PC-9 (cell line): ENCODE measurements around the gene TOMM34. TPM values are rescaled to one million over a fixed set of nuclear protein-coding genes. Genes with fewer than 3 reads are reported as not detected.

Source experiments
- BruUV-seq: library from RNA; stranded (reverse); fragments of 400-500 nt; replicated peaks from 2 replicates; lab custom pipeline; 2021; lab: Mats Ljungman, UMichigan
- CTCF ChIA-PET: fragments of 300-600 bp; sonication (Branson Sonifier 250); formaldehyde crosslinking; loops from one replicate; lab custom pipeline; 2022; ENCODE audit warnings: antibody characterized with exemption; lab: Charles Lee
- POLR2A ChIA-PET: fragments of 300-600 bp; sonication (Branson Sonifier 250); formaldehyde crosslinking; loops from one replicate; lab custom pipeline; 2022; ENCODE audit warnings: antibody characterized with exemption; ENCODE audit not compliant: unreplicated experiment; lab: Charles Lee
- DNase-seq, 2 experiments: peaks; one replicate each; pipeline versions ENCODE4 v3.0.0 to v3.0.0-alpha.2; 2015 to 2022; ENCODE audit warnings: mixed read lengths in 1 of 2
- H2AFZ ChIP-seq: fragments of 200-600 bp; sonication (generic); 2 replicates; pipeline ENCODE4 v1.8.1; 2017; ENCODE audit warnings: antibody characterized with exemption
- H3F3A ChIP-seq: fragments of 200-600 bp; sonication (generic); 2 replicates; pipeline ENCODE4 v1.8.1; 2017; ENCODE audit warnings: antibody characterized with exemption, mild to moderate bottlenecking, low read depth; ENCODE audit not compliant: insufficient read depth
- H3K27ac ChIP-seq: fragments of 200-600 bp; sonication (generic); 2 replicates; pipeline ENCODE4 v1.6.1; 2016; ENCODE audit warnings: mixed run types
- H3K27me3 ChIP-seq: fragments of 200-600 bp; sonication (generic); 2 replicates; pipeline ENCODE4 v1.6.1; 2016; ENCODE audit warnings: low read depth, mixed run types; ENCODE audit not compliant: insufficient read depth
- H3K36me3 ChIP-seq: fragments of 200-600 bp; sonication (generic); 2 replicates; pipeline ENCODE4 v1.6.1; 2016; ENCODE audit warnings: low read depth, mixed run types
- H3K4me1 ChIP-seq: fragments of 200-600 bp; sonication (generic); replicated peaks from 2 replicates; pipeline ENCODE4 v1.6.1; 2016; ENCODE audit warnings: mixed run types; ENCODE audit not compliant: insufficient read depth
- H3K4me2 ChIP-seq: fragments of 200-600 bp; sonication (generic); 2 replicates; pipeline ENCODE4 v1.6.1; 2017; ENCODE audit warnings: mixed run types
- H3K4me3 ChIP-seq: fragments of 200-600 bp; sonication (generic); 2 replicates; pipeline ENCODE4 v1.6.1; 2016; ENCODE audit warnings: mixed run types
- H3K79me2 ChIP-seq: fragments of 200-600 bp; sonication (generic); 2 replicates; pipeline ENCODE4 v1.6.1; 2017; ENCODE audit warnings: low read depth, mixed run types
- H3K9me2 ChIP-seq: fragments of 200-600 bp; sonication (generic); 2 replicates; pipeline ENCODE4 v1.8.1; 2017; ENCODE audit warnings: mild to moderate bottlenecking; ENCODE audit not compliant: insufficient read depth
- H3K9me3 ChIP-seq: fragments of 200-600 bp; sonication (generic); 2 replicates; pipeline ENCODE4 v1.8.1; 2016; ENCODE audit warnings: low read depth; ENCODE audit not compliant: insufficient read depth
- H4K20me1 ChIP-seq: fragments of 200-600 bp; sonication (generic); 2 replicates; pipeline ENCODE4 v1.8.1; 2017; ENCODE audit not compliant: insufficient read depth
- EZH2 ChIP-seq: fragments of 200-600 bp; sonication (generic); IDR thresholded peaks from 2 replicates; pipeline ENCODE4 v1.8.0; 2017; ENCODE audit warnings: antibody characterized with exemption, low read depth
- intact Hi-C: fragments of 100-400 bp; cut with micrococcal nuclease; formaldehyde crosslinking; loops from one replicate; pipeline ENCODE4 v1.10.0; 2022; ENCODE audit not compliant: unreplicated experiment
- total RNA-seq: library from RNA; stranded (reverse); gene quantifications from 2 replicates; pipeline ENCODE4 v1.2.3, GENCODE V29; 2021
- TF ChIP-seq, protein P1 (sequence below): fragments of 200-600 bp; sonication (generic); conservative IDR thresholded peaks from 2 replicates; pipeline ENCODE4 v1.6.1; 2017; ENCODE audit warnings: mixed run types, antibody characterized with exemption, mild to moderate bottlenecking, moderate library complexity

The TOMM34 gene
- total RNA-seq, 1 experiment from 2014 or later: 71.1 TPM

DNA sequence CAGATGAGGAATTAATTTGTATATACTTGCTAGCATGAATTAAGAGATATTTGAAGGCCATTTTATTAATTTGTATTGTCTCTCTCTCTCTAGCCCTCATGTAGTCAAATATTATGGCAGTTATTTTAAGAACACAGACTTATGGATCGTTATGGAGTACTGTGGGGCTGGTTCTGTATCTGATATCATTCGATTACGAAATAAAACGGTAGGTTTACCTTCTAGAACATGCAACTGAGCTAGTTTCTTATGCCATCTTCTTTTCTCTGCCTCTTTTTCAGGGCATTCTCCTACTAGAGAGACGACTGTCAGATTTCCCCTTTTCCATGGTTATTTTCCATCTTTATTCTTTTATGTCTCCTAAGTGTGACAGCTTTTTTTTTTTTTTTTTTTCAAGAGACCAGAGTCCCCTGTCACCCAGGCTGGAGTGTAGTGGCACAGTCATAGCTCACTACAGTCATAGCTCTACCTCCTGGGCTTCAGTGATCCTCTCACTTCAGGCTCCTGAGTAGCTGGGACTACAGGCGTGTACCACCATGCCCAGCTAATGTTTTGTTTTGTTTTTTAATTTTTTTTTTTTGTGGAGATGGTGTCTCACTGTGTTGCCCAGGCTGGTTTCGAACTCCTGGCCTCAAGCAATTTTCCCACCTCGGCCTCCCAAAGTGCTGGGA lies 21.7 kb upstream of the TOMM34 start:
- ChIA-PET POLR2A (no interaction called here), CTCF (interaction anchor here (0.6 kb wide), 1 partner anchor 48 kb away, joined by 6 read pairs; no protein-coding TSS in a partner anchor)
- Histone ChIP-seq H3K27me3 (no peaks in the 10 kb centered on the region), H3K9me3 (no peaks in the 10 kb centered on the region), H3K79me2 (0 out of 2 replicates have a peak, but pooled peaks cover 4% of the 10 kb centered on the region), H3K4me3 (no peak overlapping the region), H3K4me1 (no peaks in the 10 kb centered on the region), H3F3A (no peaks in the 10 kb centered on the region), H2AFZ (no peak overlapping the region), H3K9me2 (no peaks in the 10 kb centered on the region), H3K36me3 (0 out of 2 replicates have a peak, but pooled peaks cover 22% of the 10 kb centered on the region), H4K20me1 (no peaks in the 10 kb centered on the region; the same call in 1 of the 2 replicates), H3K4me2 (no peak overlapping the region), H3K27ac (no peak overlapping the region)
- BruUV-seq: no TSS peak
- no peak for TF ChIP-seq EZH2
- intact Hi-C loops: no loop called here
- DNase-seq: no peak

DNA sequence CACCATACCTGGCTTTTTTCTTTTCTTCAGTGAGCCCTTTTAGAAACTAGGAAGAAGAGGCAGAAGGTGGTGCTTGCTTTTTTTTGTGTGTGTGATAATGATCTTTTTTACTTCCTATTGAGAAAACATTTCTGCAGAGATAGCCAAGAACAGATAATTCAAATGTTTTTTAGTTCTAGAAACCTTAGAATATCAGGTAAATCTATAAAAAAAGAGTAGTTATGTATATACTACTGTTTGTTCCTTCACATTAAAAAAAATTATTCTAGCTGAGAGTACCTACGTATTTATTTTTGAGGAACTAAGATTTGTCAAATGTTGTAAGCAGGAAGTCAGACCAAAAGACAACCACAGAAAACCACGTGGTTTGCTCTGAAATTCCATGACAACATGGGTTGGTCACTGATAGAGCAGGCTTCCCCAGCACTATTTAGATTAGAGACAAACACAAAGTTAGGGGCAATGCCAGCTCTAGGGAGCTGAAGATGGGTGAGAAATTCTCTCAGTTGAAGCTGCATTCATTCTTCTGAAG lies 19.0 kb upstream of the TOMM34 start:
- H3K9me2 ChIP-seq: no peaks in the 10 kb centered on the region
- H3K36me3 ChIP-seq: peaks cover 46% of the 10 kb centered on the region; the same call in 1 of the 2 replicates
- DNase-seq: peak; percentile 25 to 49
- ChIA-PET POLR2A (interaction anchor here (0.6 kb wide), 1 partner anchor 490 kb away, joined by 3 read pairs; the partner anchor contains the start of gene WFDC2), CTCF (no interaction called here)
- no peak overlapping the region for H3K4me3 ChIP-seq
- H3F3A ChIP-seq: no peaks in the 10 kb centered on the region
- H3K27me3 ChIP-seq: no peaks in the 10 kb centered on the region
- no peak overlapping the region; the same call in 1 of the 2 replicates for H3K27ac ChIP-seq
- H3K9me3 ChIP-seq: no peaks in the 10 kb centered on the region
- no TSS peak for BruUV-seq
- intact Hi-C loops: no loop called here
- no peaks in the 10 kb centered on the region for H3K4me1 ChIP-seq
- no peak overlapping the region for H3K4me2 ChIP-seq
- TF ChIP-seq, protein P1, sequence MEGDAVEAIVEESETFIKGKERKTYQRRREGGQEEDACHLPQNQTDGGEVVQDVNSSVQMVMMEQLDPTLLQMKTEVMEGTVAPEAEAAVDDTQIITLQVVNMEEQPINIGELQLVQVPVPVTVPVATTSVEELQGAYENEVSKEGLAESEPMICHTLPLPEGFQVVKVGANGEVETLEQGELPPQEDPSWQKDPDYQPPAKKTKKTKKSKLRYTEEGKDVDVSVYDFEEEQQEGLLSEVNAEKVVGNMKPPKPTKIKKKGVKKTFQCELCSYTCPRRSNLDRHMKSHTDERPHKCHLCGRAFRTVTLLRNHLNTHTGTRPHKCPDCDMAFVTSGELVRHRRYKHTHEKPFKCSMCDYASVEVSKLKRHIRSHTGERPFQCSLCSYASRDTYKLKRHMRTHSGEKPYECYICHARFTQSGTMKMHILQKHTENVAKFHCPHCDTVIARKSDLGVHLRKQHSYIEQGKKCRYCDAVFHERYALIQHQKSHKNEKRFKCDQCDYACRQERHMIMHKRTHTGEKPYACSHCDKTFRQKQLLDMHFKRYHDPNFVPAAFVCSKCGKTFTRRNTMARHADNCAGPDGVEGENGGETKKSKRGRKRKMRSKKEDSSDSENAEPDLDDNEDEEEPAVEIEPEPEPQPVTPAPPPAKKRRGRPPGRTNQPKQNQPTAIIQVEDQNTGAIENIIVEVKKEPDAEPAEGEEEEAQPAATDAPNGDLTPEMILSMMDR: no peak
- no peak for TF ChIP-seq EZH2
- no peak overlapping the region for H2AFZ ChIP-seq
- 0 out of 2 replicates have a peak, but pooled peaks cover 4% of the 10 kb centered on the region for H3K79me2 ChIP-seq
- no peaks in the 10 kb centered on the region; the same call in 1 of the 2 replicates for H4K20me1 ChIP-seq

DNA sequence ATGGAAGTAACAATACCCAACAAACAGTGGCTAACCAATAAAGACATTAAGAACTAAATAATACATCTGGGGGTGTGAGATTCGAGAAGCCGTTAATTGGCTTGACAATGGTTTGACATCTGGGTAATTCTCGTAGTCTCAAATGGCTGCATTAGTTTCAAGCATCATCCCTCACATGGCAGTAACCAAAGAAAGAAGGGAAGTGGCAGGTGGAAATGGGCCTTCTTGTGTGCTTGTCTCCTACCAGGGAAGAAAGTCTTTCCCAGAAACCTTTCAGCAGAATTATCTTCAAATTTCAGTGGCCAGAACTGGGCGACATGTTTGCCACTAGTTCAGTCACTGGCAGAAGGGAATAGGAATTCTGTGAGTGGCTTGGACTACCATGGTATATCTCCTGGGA lies 16.5 kb upstream of the TOMM34 start:
- H4K20me1 ChIP-seq: peaks cover 3% of the 10 kb centered on the region; the same call in 1 of the 2 replicates
- ChIA-PET CTCF (no interaction called here), POLR2A (interaction anchor here (0.6 kb wide), 1 partner anchor 16 kb away, joined by 3 read pairs; no protein-coding TSS in a partner anchor)
- peaks cover 56% of the 10 kb centered on the region for H3K36me3 ChIP-seq
- H3K9me3 ChIP-seq: no peaks in the 10 kb centered on the region
- no peak overlapping the region for H3K4me3 ChIP-seq
- no peaks in the 10 kb centered on the region for H3K79me2 ChIP-seq
- H3K4me1 ChIP-seq: no peaks in the 10 kb centered on the region
- H3F3A ChIP-seq: no peaks in the 10 kb centered on the region
- no peak for DNase-seq
- no peak overlapping the region for H3K27ac ChIP-seq
- H2AFZ ChIP-seq: no peak overlapping the region
- intact Hi-C loops: no loop called here
- BruUV-seq: no TSS peak
- TF ChIP-seq, protein P1: no peak
- no peak for TF ChIP-seq EZH2
- no peaks in the 10 kb centered on the region for H3K9me2 ChIP-seq
- no peak overlapping the region for H3K4me2 ChIP-seq
- H3K27me3 ChIP-seq: no peaks in the 10 kb centered on the region
